Hematopoietic multipotent progenitor cell treated with erythropoietin and hydrocortisone succinate and interleukin-3 and kit ligand, for 6 days (in vitro differentiated cells): Measurements from ENCODE around the gene RBM14.
"Not testable (repeated sequence)": the region's sequence is repeated elsewhere in the genome, so short reads cannot be mapped to it uniquely, and the experiment has no call there.

Experiments
- DNase-seq: peaks from one replicate; pipeline ENCODE4 v3.0.0-alpha.2; 2015

RBM14 gene

GRCh38 chr11:66600219-66600618, 16.2 kb upstream of the RBM14 start:
- DNase-seq = no peak

GRCh38 chr11:66600631-66601233, 15.7 kb upstream of the RBM14 start:
- no peak for DNase-seq

DNA sequence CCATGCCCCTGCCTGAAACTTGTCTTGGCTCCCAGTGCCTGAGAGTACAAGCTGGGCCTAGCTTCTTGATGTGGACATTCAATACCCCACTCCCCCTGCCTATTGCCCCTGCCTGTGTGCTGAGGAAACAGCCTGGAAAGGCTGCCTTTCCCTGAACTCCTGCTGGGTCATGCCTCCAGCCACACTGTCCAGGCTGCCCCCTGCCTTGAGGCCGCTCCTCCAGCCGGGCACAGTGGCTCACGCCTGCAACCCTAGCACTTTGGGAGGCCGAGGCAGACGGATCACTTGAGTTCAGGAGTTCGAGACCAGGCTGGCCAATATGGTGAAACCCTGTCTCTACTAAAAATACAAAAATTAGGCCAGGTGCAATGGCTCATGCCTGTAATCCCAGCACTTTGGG, 13.4 kb upstream of the RBM14 start:
- DNase-seq = no peak

GRCh38 chr11:66604155-66604554, 12.3 kb upstream of the RBM14 start:
- peak; percentile 93 for DNase-seq

DNA sequence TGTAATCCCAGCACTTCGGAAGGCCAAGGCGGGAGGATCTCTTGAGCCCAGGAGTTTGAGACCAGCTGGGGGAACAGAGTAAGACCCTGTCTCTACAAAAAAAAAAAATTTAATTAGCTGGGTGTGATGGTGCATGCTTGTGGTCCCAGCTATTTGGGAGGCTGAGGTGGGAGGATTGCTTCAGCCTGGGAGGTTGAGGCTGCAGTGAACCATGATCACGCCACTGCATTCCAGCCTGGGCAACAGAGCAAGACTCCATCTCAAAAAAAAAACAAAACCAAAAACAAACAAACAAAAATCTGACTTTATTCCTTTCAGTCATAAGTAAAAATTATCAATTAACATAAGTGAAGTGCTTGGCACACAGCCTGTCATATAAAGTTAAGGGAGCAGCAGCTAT, 9.8 kb upstream of the RBM14 start:
- DNase-seq = not testable (repeated sequence)

- DNase-seq = no peak
Measured at GRCh38 chr11:66607126-66607834, 9.2 kb upstream of the RBM14 start.

DNA sequence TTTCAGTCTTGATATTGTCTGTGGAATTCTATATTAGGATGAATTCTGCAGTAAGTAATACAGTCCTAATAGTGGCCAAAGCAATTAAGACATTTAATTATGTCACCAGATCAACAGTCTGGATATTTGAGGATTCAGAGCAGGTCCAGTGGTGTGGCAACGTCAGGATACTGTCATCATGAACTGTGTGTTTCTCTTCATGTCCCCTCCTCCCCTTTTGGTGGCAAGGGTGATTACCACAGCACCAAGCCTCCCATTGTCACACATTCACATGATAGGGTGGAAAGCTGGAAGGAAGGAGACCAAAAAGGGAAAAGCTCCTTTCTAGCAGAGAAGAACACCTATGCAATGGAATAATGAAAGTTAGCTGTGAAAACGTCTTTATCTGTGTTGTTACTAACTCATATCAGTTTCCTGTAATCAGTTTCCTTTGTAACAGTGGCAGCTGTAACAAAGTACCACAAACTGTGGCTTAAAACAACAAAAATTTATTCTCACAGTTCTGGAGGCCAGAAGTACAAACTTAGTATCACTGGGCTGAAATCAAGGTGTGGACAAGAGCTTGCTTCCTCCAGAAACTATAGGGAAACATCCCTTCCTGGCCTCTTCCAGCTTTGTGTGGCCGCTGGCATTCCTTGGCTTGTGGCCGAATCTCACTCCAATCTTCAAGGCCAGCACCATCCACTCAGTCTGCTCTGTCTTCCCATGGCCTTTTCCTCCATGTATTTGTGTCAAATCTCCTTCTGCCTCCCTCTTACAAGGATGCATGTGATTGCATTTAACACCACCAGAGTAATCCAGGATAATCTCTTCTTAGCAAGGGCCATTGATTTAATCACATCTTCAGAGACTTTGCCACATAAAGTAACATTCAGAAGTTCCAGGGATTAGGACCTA, 6.5 kb upstream of the RBM14 start:
- peak; percentile 35 for DNase-seq

- no peak for DNase-seq
Measured at GRCh38 chr11:66612458-66612857, 4.0 kb upstream of the RBM14 start.

GRCh38 chr11:66614073-66614472, 2.4 kb upstream of the RBM14 start:
- peak; percentile 55 for DNase-seq

DNA sequence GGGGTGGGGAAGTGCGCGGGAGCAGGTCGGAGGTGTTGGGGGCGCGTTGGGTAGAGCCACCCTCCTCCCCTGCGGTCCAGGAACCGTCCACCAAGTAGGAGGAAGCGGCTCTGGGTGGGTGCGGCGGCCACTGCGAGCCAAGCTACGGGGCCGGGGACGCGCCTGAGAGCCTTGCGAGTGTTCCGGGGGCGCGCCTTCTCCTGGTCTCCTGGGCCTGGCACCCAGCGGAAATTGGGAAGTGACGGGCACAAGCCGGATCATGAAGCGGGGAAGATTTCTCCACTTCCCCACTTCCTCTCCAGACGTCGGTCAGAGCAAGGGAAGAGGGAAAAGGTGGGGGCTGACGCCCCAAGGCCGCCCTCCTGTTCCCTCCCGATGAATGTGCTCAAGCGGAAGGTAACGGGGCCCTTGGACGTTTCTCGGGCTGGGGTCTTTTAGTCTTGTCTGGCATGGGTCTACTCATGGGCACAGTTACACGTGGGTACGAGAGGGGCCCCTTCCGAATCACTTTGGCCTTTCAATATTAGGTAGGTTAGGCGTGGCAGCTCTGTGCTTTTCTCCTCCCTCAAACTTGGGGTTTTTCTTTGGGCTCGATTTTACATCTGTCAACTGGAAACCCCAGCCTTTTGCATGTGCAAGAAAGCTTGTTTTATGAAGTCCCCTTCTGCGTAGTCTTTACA, 865 bp downstream of the RBM14 start:
- no peak for DNase-seq

DNA sequence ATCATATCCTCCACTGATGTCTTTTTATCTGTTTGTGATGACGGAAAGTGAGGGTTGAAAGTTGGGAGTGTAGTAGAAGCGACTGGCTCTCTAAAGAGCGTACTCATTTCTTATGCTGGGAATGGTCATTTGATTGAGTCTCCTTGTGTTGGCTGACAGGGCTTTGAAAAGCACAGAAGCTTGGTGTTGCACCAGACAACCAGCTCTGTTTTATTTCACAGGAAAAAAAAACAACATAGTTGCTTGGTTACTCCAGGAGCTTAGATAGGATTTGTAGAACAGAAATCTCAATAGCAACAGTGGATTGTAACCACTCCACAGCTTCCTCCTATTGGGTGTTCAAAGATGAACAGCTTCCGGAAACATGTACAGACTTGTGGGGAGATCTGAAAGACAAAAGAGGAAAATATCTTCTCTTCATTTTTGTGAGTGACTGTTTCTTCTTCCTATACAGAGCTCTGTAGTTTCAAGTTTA, 2.7 kb downstream of the RBM14 start:
- DNase-seq = peak; percentile 70

GRCh38 chr11:66624450-66624849, 8.0 kb downstream of the RBM14 start:
- no peak for DNase-seq

GRCh38 chr11:66625041-66625751, 8.8 kb downstream of the RBM14 start:
- no peak for DNase-seq

DNA sequence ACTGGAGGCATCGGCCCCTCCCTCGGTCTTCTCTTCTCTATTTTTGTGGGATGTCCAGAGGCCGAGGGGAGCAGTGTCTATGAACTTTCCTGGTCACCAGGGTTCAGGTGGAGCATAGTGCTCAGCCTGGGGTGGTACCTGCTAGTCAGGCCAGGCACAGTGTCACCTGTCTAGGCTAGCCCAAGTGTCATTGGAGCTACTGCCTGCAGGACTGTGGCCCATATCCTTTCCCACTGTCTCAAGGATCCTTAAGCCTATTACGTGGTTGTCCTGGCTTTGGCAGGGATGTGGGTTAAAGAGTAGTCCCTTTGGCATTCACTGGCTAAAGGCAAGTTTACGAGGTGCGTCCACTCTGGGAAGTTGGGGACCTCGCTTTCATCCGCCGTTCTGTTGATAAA, 9.3 kb downstream of the RBM14 start:
- no peak for DNase-seq

GRCh38 chr11:66626382-66626781, 10.0 kb downstream of the RBM14 start:
- DNase-seq = no peak

- no peak for DNase-seq
Measured at GRCh38 chr11:66626926-66627325, 10.5 kb downstream of the RBM14 start.

DNA sequence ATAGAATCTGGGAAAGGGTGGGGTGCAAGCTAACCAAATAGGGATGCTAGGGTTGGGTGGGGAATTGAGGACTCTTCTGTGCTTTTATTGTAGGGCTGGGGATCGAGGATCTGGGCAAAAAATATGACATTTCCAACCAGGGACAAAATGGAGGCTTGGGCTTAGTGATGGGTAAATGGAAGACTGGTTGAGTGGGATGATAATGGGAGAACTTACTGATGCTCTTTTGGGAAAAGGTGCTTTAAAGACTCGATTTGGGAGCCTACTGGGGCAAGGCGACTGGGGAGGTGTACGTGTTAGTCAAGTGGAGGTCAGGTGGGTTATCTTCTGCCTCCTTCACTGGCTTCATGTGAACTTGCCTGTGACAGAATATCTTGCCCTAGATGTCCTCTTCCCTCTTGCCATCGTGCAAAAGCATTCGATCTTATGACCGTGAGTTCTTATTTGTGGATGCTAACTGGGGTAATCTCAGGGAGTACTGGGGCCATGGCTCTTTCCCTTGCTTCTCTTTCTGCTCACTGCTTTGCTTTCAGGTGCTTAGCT, 11.7 kb downstream of the RBM14 start:
- no peak for DNase-seq

DNA sequence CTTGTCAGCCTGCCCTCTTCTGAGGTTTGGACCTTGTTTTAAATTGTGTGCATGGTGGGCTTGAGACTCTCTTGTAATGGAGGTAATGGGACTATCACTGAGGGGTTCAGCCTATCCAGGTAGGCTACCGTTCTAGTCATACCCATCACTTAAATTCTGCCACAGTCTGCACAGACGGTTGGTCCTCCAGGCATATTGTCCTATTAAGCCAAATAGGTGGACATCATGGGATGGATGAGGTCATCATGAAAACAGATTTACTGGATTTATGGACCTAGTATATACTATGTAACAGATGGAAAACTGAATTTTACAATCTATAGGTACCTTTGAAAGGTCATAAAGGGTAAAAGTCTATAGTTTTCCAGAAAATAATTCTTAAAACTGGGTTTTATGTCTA, 12.9 kb downstream of the RBM14 start:
- no peak for DNase-seq

- DNase-seq = no peak
Measured at GRCh38 chr11:66631883-66632282, 15.5 kb downstream of the RBM14 start.

DNA sequence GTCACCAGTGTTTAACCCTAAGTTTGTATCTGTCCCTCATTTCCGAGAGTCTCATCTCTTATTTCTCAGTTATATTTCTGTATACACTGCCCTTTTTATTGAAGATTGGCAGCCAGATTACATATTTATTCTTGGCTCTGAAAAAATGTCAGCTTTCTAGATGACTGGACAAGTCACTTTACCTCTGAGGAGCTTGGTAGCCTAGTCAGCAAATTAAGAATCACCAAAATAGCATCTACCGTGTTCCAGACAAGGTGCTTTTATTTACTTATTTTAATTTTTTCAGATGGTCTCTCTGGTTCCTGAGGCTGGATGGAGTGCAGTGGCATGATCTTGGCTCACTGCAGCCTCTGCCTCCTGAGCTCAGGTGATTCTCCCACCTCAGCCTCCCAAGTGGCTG, 16.5 kb downstream of the RBM14 start:
- DNase-seq = no peak

DNA sequence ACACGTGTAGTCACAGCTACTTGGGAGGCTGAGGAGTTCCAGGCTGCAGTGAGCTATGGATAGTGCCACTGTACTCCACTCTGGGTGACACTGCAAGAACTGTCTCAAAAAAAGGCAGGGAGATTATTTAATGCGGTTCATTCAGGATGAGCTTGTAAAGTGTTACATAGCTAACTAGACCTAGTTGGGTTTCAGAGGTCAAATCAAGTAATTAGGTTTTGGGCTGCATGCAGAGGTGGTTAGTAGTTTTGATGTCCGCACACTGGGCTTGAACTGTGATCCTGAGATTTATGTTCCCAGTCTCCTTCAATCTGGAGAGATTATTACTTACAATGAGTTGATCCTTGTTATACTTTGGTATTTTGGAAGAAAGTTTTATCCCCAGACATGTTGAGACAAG, 20.0 kb downstream of the RBM14 start:
- DNase-seq = no peak

- DNase-seq = peak; percentile 35
Measured at GRCh38 chr11:66637557-66638176, 21.2 kb downstream of the RBM14 start.
